Femur (tissue), 1 donor: ENCODE measurements around the gene LGALS1.
"Not testable (repeated sequence)": the region's sequence is repeated elsewhere in the genome, so short reads cannot be mapped to it uniquely, and the experiment has no call there.

ENCODE experiments used
- DNase-seq: peaks from one replicate; pipeline ENCODE4 v3.0.0-alpha.2; 2017

The LGALS1 gene

DNA sequence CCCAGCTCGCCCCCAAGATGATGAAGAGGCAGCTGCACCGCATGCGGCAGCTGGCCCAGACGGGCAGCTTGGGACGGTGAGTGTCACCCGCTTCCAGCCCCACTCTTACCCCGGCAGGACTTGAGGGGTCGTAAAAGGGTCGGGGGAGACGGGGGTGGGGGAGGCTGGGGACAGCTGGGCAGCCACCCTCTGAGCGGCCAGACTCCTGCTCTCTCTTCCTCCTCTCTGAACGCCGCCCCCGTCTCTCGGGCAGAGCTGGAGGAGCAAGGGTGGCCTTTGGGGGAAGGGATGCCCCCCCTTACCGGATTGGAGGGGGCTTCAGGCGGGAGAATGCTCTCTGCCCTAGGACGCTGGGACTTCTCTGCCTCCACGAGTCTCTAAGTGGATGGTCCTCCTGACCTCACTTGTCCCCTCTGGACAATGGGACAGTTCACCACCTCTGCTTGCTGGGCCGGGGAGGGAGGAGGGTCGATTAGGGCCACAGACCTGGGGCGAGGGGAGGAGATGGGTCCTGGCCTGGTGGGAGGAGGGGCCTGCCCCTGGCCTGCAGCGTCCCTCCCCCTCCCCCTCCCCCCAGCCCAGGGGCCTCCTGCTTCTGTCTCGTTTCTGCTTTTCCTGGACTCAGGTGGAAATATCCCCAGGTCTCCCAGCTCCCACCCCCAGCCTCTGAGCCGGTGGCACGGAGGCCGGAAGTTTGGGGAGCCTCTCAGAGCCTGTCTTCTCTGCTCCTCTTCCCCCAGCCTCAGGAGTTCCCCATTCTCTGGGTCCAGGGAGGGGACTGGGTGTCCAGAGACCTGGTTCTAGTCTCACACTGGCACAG is 35.5 kb upstream of the LGALS1 start:
- peak; percentile 34 for DNase-seq

GRCh38 chr22:37640591-37641560 is 34.6 kb upstream of the LGALS1 start:
- no peak for DNase-seq

DNA sequence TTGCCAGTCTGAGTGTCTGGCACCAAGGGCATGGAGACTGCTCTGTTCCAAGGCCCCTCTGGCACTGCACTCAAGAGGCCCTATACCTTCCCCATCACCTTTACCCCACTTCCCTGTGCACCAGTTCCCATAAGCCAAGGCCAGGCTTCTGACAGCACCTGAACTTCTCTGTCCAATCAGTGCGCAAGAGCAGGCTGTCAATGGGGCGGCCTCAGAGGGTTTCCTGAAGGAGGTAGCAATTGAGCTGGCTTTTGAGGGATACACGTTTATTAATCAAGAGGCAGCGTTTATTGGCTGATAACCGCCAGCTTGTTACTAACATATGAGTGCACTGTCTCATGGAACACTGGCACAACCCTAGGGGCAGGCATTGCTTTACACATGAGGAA is 33.9 kb upstream of the LGALS1 start:
- DNase-seq, result peak; percentile 24

- DNase-seq, result peak; percentile 89
Measured at GRCh38 chr22:37643225-37643847, 32.1 kb upstream of the LGALS1 start.

- no peak for DNase-seq
Measured at GRCh38 chr22:37647317-37647716, 28.1 kb upstream of the LGALS1 start.

DNA sequence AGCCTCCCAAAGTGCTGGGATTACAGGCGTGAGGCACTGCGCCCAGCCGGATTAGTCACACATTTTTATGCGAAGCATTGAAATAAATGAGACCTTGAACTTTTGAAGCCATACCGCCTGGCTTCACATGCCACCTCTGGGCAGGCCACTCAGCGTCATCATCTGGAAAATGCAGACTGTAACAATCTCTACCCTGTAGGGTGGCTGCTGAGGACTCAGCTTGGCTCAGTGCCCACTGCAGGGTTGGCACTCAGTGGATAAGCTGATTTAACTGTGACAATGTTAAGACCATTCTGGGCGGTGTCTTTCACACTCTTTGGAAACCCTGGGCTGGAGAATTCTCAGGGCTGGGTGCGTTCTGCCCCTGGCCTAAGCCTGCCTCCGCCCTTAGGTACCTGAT is 27.5 kb upstream of the LGALS1 start:
- no peak for DNase-seq

- DNase-seq, result no peak
Measured at GRCh38 chr22:37650463-37651136, 24.8 kb upstream of the LGALS1 start.

DNA sequence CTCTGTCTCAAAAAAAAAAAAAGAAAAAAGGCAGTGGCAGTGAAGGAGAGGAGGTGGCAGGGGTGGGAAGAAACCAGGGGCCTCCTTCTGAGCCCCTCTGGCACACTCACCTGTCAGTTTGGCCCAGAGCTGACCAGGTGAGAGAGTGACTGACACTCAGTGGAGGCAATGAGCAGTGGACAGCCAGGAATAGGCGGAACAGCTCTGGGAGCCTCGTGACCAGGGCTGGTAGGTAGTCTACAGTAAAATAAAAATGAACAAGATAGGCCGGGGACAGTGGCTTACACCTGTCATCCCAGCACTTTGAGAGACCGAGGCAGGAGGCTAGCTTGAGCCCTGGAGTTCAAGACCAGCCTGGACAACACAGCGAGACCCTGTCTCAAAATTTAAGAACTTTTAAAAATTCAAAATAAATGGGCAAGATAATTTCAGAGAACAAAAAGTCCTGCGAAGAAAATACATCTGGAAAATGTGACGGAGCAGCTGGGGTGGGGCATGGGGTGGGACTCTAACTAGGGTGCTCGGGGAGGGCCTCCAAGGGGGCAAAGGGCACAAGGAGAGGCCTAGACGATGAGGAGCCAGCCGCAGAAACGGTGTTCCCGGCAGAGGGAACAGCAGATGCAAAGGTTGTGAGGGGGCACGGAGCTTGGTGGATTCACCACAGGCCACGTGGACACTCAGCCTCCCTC is 20.7 kb upstream of the LGALS1 start:
- DNase-seq, result no peak

DNA sequence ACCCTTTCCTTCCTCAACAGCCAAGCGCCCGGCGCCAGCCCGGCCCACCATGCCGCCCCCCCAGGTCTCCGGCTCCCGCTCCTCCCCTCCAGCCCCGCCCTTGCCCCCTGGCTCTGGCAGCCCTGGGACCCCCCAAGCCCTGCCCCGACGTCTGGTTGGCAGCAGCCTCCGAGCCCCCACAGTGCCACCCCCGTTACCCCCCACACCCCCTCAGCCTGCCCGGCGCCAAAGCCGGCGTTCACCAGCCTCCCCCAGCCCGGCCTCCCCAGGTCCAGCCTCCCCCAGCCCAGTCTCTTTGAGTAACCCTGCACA is 20.2 kb upstream of the LGALS1 start:
- no peak for DNase-seq

DNA sequence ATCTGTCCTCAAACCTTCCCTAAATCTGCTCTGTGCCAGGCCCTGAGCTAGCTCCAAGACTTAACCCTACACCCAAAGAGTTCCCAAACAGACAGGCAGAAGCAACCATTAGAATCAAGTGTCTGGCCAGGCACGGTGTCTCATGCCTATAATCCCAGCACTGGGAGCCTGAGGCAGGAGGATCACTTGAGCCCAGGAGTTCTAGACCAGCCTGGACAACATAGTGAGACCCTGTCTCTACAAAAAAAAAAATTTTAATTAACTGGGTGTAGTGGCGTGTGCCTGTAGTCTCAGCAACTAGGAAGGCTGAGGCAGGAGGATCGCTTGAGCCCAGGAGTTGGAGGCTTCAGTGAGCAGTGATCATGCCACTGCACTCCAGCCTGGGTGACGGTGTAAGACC is 18.9 kb upstream of the LGALS1 start:
- DNase-seq, result not testable (repeated sequence)

DNA sequence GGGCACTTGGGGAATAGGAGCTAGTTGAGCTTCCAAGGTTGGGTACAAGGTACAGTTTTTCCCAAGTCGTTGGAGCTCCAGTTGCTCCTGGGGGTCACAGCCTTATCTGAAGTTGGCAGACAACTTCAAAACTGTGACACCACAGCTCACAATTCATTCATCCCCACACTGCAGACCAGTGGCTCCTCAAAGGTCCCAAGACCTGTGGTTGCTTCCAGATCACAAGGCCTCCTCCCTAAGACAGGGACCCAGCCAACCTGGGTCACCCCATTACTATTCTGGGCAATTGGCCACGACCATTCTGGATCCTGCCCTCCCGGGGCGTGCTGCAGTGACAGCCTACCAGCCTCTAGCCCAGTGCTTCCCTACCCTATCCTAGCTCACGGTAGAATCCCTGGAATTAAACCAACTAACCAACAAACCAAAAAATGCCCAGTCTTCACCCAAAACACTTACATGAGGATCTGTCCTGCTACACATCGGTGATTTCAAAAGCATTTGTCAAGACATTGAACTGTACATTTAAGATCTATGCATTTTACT is 17.8 kb upstream of the LGALS1 start:
- DNase-seq, result no peak

- peak; percentile 100 for DNase-seq
Measured at GRCh38 chr22:37658133-37659065, 17.0 kb upstream of the LGALS1 start, which contains the start of gene PDXP. Gene PDXP, plus strand, starts transcription at chr22:37658723. Its CDS starts 60 bp downstream, at chr22:37658783.

- no peak for DNase-seq
Measured at GRCh38 chr22:37659066-37659896, 16.2 kb upstream of the LGALS1 start.

DNA sequence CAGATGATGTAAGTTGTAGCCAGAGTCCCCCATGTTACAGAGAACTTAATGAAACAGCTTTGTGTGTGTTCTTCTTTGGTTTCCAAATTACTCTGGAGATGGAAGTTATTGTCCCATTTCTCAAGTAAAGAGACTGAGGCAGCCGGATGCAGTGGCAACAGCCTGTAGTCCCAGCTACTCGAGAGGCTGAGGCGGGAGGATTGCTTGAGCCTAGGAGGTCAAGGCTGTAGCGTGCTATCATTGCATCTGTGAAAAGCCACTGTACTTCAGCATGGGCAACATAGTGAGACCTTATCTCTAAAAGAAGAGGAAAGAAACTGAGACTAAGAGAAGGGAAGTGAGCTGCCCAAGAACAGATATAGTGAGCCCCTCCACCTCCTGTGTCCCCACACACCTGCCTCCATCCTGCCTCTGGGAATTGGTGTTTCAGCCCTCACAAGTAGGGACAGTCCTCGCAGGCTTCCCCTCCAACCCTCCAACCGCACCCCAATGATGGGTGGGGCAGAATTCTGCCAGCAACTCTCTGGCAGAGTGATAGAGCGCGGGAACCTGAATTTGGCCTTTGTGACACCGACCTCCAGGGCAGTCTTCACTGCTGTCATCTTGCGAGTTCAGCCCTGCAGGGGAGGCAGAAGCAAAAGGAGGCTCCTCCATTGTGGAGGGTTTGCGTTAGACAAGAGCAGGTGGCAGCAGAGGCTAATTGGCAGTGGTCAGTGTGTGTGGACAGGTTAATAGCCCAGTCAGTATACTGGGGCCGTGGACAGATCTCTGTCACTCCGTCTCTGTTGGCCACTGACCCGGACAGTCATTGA is 15.3 kb upstream of the LGALS1 start:
- DNase-seq, result no peak

DNA sequence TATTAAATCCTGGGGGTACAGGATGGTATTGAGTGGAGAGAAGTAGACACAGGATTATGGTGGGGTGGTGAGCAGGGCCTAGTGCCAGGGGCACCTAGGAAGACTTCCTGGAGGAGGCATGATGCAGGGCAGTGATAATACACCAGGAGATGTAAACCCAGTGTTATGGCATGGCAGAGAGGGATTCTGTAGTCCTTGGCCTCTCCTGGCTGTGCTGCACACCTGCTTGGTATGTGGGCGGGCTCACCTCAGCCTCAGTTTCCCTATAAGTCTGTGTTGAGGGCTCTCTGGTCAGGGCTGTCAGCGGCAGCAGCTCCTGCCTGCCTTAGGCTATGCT is 14.8 kb upstream of the LGALS1 start:
- DNase-seq, result no peak

- DNase-seq, result peak; percentile 63
Measured at GRCh38 chr22:37661160-37661924, 14.1 kb upstream of the LGALS1 start.

- DNase-seq, result no peak
Measured at GRCh38 chr22:37662039-37662438, 13.4 kb upstream of the LGALS1 start.

GRCh38 chr22:37663521-37664140 is 11.8 kb upstream of the LGALS1 start:
- no peak for DNase-seq
